Stimulated activated naive CD8-positive, alpha-beta T cell treated with anti-CD3 and anti-CD28 coated beads, Interleukin-15, Interleukin-2, amounts not matched to agents 100 U/mL and 50 U/mL, for 24 hours (primary cell): ENCODE results near the gene ACTG2.
"Not testable (repeated sequence)": the region's sequence is repeated elsewhere in the genome, so short reads cannot be mapped to it uniquely, and the experiment has no call there.

Experiments
- ATAC-seq: fragments of 150-1000 bp; cut with Tn5 transposase; one replicate; pipeline ENCODE4 v1.10.0; 2021
- DNase-seq: peaks from one replicate; pipeline ENCODE4 v3.0.0; 2021

Gene ACTG2

GRCh38 chr2:73892631-73893329 lies at the start of gene ACTG2:
Gene ACTG2, plus strand, starts transcription at chr2:73893008. Its CDS starts 8,304 bp downstream, at chr2:73901312.
- DNase-seq (no peak), ATAC-seq (no peak)

DNA sequence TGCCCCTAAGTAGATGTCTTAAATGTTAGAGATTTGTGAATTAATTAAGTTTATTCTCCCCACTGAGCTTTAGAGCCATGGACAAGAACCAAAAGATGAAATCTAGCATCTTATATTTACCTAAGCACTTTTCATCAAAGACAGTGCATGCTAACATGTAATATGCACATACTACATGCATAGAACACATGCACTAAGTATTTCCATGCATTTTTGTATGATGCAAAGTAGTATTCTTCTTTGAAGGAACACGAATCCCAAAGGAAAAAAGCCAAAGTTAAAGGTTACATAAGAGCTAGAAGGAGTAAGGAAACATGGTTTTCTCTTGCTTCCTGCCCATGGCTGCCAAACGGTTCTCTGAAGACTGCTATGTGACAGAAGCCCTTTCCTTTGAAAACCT lies 48.7 kb upstream of the ACTG2 start:
- no peak for ATAC-seq
- no peak for DNase-seq

- ATAC-seq (no peak), DNase-seq (no peak)
Measured at GRCh38 chr2:73850009-73850408, 42.8 kb upstream of the ACTG2 start.

- DNase-seq (no peak), ATAC-seq (no peak)
Measured at GRCh38 chr2:73851274-73851673, 41.5 kb upstream of the ACTG2 start.

DNA sequence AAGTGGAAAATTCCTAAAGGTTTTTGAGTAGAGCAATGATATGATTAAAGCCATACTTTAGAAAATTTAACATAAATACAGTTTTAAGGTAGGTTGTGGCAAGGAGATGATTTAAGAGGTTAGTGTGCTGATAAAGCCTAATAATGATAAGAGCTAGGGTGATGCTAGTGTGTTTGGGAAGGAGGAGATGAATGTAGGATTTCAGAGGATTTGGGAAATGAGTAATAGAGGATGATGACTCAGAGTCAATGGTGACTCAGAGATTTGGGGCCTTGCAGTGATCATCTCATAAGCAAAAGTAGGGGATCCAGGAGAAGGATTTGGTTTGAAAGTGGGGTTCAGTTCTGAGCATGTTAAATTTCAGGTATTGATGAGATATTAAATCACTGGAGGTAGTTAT lies 40.8 kb upstream of the ACTG2 start:
- no peak for DNase-seq

DNA sequence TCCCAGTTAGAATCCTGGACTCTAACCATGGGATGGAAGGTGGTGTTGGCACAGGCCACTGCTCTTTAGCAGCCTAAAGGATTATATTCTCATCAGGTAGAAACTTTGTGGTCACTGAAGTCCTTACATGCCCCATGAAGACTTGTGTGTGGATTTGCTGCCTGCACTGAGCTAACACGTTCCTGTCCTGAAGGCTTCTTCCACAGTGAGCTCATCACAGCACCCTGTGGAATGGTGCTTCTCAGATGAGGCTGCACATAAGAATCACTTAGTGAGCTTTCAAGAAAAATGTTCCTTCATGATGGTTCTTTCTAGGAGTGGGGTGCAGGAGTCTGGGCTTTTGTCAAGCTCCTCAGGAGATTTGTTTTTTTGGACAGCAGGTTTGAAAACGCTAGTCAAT lies 37.3 kb upstream of the ACTG2 start:
- DNase-seq, result no peak
- ATAC-seq, result no peak

More for the DNA sequence above, 40.8 kb upstream of the ACTG2 start:
- ATAC-seq, result peak; percentile 67

GRCh38 chr2:73856214-73856613 lies 36.6 kb upstream of the ACTG2 start:
- peak; percentile 64 for ATAC-seq
- DNase-seq, result no peak

GRCh38 chr2:73859721-73860586 lies 32.9 kb upstream of the ACTG2 start:
- ATAC-seq, result peak; percentile 97
- DNase-seq, result peak; percentile 41

GRCh38 chr2:73862987-73863386 lies 29.8 kb upstream of the ACTG2 start:
- ATAC-seq, result no peak
- no peak for DNase-seq

DNA sequence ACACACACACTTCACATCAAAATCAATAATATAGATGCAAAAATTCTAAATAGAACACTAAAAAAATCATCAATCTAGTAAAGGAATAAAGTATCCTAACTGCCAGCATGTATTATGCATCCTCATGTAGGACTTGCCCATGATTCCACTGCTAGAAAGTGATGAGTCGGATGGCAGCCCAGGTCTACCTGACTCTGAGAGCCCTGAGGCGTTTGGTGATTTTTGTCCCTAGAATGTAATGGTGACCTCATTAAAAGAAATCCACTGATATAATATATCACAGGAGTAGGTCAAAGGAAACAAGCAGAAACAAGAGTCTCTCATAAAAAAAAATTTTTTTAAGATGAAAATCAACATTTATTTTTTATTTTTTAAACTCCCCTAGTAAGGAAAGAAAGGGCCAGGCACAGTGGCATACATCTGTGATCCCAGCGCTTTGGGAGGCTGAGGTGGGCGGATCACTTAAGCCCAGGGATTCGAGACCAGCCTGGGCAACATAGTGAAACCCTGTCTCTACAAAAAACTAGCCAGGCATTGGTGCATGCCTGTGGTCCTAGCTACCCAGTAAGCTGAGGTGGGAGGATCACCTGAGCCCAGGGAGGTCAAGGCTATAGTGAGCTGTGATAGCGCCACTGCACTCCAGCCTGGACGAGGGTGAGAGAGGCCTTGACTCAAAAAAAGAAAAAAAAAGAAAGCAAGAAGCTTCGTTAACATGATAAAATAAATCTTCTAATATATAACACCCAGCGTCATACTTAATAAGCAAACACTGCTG lies 24.4 kb upstream of the ACTG2 start:
- no peak for DNase-seq

GRCh38 chr2:73870084-73870483 lies 22.7 kb upstream of the ACTG2 start:
- no peak for ATAC-seq

More for the DNA sequence above, 24.4 kb upstream of the ACTG2 start:
- no peak for ATAC-seq

DNA sequence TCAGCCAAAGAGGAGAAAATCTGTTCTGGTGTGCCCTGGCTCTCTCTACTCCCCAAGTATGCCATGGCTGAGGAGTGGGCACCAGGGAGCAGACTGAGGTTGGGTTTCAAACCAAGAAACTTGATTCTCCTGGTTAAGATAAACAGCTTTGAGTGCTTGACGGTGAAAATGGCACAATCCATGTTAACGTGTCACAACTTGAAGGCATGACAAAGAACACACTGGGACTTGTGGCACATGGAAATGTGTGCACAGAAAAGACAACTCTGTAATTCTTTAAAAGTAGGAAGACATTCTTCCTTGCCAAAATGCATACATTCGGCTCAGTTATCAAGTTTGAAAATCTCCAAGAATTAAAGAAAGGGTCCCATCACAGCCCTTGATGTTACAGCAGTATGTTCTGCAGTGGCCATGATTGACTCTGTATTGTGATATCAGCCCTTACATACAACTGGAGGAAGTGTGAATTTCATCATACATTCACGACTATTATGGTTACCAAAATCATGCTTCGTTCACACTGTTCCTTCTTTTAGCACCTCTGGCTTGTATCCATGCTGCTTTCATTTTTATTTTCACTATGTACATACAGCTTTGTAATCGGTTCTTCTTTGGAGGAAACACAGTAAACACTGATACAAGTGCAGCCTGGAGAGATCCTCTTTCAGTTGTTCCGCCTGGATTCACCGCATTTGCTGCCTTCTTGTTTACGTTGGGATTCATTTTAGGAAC lies 15.6 kb upstream of the ACTG2 start:
- DNase-seq, result no peak
- no peak for ATAC-seq

More at GRCh38 chr2:73870084-73870483, 22.7 kb upstream of the ACTG2 start:
- no peak for DNase-seq

- not testable (repeated sequence) for DNase-seq, ATAC-seq
Measured at GRCh38 chr2:73877984-73878383, 14.8 kb upstream of the ACTG2 start.

- no peak for ATAC-seq
- DNase-seq, result no peak
Measured at GRCh38 chr2:73885406-73885805, 7.4 kb upstream of the ACTG2 start.

DNA sequence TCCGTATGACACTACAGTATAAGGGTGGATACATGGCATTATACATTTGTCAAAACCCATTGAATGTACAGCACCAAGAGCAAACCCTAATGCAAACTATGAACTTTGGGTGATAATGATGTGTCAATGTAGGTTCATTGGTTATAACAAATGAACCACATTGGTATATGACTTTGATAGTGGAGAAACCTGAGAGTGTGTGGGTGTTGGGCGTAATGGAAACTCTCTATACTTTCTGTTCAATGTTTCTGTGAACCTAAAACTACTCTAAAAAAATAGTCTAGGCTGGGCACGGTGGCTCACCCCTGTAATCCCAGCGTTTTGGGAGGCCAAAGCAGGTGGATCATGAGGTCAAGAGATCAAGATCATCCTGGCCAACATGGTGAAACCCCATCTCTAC lies 6.5 kb upstream of the ACTG2 start:
- ATAC-seq, result peak; percentile 92

GRCh38 chr2:73887596-73888353 lies 5.0 kb upstream of the ACTG2 start:
- ATAC-seq, result peak; percentile 47
- not testable (repeated sequence) for DNase-seq

More for the DNA sequence above, 6.5 kb upstream of the ACTG2 start:
- DNase-seq, result peak; percentile 70

- no peak for ATAC-seq
- no peak for DNase-seq
Measured at GRCh38 chr2:73888388-73888787, 4.4 kb upstream of the ACTG2 start.

- no peak for DNase-seq
- ATAC-seq, result no peak
Measured at GRCh38 chr2:73889206-73889605, 3.6 kb upstream of the ACTG2 start.

- ATAC-seq, result no peak
- DNase-seq, result no peak
Measured at GRCh38 chr2:73890301-73891092, 2.3 kb upstream of the ACTG2 start.

DNA sequence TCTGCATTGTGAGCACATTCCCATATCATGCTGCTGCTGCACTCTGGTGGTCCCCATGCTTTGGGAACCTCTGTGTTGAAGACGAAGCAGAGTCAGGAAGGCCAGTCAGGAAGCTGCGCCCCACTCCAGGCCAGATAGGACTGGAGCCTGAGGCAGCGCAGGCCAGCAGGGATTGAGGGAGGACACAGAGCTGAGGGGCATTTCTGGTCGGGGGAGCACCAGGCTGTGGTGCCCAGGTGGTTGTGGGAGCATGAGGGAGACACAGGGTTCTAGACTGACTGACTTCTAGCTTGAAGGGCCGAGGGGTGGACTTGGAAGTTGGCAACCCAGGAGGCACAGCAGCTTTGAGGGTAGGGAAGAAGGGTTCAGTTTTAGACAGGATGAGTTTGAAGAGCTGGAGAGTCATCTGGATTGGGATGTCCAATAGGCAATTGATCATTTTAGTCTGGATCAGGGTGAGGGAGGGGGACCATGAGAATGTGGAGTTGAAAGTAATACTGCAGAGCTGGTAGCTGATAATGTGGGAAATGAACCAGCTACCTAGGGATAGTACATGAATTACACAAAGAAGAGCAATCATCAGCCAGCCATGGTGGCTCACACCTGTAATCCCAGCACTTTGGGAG lies 1.4 kb upstream of the ACTG2 start:
- ATAC-seq (no peak), DNase-seq (no peak)
